Cerebellar nuclear complex (tissue), 1 donor: ENCODE data around the gene CCR4.
"Not testable (repeated sequence)": the region's sequence is repeated elsewhere in the genome, so short reads cannot be mapped to it uniquely, and the experiment has no call there.

Experiments used
- DNase-seq, 2 experiments: peaks; one replicate each; lab custom pipeline; 2025; lab: John Stamatoyannopoulos, UW

CCR4 gene

DNA sequence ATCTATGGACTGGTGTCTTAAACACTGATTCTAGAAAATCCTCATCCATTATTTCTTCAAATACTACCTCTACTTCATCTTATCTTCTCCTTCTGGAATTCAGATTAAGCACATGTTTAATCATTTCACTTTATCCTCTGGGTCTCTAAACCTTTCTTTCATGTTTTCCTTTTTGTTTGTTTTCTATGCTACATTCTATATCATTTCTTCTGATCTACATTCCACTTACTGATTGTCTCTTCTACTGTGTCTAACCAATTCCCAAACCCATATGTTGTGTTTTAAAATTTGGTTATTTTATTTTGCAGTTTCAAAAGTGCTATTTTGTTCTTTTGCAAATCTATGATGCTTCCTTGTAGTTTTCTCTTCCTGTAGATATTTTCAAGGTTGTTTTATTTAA lies 31.7 kb downstream of the CCR4 start:
- no peak for DNase-seq

DNA sequence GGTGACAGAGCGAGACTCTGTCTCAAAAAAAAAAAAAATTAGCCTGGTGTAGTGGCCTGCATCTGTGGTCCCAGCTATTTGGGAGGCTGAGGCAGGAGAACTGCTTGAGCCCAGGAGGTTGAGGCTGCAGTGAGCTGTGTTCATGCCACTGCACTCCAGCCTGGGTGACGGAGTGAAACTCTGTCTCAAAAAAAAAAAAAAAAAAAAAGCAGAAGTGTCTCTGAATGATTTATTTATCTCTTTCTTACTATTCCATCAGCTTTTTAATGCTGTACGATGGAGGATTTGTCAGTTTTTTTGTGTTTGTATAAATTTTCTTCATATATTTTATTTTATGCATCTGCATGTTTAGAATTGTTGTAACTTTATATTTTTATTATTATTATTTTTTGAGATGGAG lies 33.5 kb downstream of the CCR4 start:
- not testable (repeated sequence) for DNase-seq

DNA sequence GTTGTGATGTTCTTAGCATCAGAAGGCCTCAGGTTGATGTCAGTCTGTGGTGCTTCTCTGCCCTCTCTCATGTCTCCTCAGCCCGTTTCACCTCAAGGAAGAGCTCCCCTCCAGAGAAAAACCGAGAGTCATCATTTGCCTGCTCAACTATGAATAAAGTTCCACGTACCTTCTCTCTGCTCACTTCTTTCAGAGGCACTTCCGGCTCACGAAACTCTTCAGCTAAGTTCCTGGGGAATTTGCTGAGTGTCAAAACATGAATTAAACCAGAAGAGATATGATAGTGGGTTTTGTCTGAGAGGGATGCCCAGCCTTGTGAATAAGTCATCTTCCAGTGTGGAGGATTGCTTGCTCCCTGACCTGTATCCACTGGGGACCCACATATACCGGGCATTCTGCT lies 37.7 kb downstream of the CCR4 start:
- DNase-seq: no peak

DNA sequence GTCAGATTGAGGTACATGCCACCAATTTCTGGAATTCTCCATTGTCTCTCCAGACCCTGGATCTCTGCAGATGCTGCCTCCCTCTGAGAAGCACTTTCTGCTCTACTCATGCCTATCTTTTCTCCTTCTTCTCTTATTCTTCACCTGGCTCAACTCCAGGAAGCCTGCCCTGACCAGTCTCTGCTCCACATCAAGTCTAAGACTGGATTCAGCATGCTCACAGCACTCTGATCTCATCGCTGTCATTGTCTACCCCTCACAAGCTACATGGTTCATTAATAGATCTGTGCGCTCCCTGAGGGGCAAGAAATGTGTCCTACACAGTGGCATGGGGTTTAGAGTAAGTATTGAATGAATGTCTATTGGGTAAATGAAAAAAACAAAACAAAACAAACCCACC lies 38.7 kb downstream of the CCR4 start:
- no peak for DNase-seq

DNA sequence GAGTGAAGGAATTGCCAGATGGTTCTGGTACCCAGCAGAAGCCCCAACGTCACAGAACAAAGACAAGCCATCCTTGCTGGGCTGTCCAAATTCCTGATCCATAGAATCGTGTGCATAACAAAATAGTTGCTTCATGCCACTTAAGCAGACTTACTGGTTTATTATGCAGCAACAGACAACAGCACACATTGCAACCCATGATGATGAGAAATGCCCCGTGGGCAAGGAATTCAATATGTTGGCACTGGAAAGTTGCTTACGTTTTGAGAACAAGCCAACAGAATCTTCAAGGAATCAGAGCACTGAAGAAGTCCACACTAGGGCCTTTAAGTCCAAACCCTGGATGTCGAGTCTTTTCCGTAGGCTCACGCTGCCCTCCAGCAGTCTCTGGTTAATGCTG lies 40.3 kb downstream of the CCR4 start:
- no peak for DNase-seq

DNA sequence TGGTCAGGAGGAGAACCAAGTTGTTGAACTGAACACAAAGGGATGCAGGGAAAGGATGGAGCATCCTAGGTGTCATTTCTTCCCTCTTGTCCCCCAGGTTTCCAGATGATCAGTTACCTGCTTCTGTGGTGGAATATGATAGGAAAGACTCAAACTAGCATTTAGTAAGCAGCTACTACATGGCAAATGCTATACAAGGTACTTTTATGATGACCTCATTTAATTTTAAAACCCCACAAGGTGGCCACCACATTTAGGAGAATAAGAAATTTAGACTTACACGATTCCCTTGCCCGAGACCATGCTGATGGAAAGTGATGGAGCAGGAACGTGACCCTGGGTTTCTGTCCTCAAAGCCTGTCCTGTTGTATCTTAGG lies 40.9 kb downstream of the CCR4 start:
- no peak for DNase-seq

DNA sequence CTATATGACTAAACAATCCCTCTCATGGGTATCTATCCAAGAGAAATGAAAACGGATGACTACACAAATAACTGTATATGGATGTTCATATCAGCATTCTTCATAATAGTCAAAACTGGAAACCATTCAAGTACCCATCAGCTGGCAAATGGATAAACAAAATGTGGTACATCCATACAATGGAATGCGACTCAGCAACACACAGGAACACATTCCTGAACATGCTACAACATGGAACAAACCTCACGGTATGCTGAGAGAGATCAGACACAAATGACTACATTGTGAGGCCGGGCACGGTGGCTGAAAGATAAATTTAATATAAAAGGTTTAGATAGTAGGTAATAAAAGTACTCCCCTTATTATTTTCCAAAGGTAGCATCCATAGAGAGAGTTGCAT lies 42.6 kb downstream of the CCR4 start:
- no peak for DNase-seq

DNA sequence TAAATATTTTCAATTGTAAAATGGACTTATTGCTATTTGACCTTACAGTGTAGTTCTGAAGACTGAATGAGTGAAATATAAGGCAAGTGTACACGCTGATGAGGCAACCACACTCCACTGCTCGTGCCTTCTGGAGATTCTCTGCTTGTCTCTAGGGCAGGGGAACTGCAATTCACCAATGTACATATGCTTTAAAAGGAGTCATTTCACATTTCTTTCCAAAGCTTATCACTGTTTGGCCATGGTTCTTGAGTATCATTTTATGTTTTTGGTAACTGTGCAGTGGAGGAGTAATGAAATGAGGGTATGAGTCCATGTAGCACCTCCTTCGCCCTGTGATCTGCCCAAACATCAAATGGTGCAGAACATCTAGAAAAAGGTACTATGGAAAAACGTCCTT lies 43.7 kb downstream of the CCR4 start:
- no peak for DNase-seq

DNA sequence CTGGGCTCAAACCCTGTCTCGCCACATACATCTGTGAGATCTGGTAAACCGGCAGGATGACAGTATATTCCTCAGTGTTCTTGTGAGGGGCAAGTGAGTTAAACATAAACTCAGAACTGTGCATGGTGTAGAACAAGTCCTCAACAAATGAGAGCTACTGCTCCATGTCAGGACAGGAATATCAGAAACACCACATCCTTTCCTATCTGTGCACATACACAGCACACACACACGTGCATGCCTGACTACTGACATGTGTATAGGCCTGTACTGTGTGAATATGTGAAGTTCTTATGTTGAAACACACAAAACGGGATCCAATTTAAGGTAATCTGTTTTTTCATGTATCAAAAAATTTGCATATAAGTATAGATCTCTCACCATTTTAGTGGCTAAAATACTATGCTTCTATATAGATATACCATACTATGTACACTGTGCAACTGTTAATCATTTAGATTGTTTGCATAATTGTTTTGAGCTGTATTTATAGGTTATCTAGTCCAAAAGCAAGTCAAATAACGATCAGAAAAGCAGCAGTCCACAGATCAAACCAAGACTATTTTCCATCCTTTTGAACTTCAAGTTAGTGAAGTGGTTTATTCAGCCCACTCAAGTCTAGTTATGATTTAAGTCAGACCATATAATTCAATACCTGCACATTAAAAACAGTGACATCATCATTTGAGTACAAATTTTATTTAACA lies 44.8 kb downstream of the CCR4 start:
- no peak for DNase-seq

DNA sequence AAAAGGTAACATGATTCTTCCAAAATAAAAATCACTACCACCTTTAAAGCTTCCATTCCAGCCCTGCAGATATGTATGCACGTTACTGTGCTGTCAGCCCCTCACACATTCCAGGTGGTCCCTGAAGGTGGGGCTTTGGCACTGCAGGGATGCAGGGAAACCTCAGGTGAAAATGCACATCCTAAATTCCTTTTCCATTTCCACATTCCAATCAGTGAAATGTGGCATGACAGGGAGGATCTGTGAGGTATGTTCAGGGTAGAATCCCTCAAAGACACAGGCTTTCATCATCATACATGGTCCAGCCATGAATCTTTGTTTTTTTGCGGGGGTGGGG lies 45.3 kb downstream of the CCR4 start:
- no peak for DNase-seq

DNA sequence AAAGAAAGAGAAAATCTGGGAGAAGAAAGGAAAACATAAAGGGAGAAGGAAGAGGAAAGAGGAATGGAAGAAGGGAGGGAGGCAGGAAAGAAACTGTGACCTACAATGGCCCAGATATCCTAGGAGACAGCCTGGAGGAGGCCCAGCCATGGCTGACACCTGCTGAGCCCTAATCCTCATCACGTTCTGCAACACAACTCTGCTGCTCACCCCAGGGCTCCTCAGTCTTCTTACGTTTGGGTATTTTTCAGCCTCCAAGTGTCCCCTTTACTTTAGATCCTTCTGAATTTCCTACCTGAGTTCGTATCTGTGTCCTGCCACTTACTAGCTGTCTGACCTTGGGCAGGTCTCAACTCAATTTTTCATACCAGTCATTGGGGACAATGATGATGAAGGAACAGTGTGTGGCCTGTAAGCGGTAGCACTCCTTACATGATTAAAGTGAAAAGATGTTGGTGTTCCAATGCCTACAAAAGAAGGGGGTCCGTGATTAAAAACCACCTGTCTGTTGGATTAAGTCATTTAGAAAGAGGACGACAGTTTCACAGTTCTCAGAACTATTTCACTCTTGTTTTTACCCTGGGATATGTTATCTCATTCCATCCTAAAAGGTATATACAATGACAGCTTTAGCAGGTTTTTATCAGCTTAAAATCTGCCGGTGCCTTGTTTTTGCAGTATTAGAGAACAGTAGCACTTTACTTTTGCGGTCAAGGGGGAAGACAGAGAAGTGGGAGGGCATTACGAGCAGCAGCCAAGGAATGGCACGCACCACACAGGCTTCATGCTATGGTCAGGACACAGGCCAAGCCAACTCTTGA lies 47.4 kb downstream of the CCR4 start:
- DNase-seq: no peak

DNA sequence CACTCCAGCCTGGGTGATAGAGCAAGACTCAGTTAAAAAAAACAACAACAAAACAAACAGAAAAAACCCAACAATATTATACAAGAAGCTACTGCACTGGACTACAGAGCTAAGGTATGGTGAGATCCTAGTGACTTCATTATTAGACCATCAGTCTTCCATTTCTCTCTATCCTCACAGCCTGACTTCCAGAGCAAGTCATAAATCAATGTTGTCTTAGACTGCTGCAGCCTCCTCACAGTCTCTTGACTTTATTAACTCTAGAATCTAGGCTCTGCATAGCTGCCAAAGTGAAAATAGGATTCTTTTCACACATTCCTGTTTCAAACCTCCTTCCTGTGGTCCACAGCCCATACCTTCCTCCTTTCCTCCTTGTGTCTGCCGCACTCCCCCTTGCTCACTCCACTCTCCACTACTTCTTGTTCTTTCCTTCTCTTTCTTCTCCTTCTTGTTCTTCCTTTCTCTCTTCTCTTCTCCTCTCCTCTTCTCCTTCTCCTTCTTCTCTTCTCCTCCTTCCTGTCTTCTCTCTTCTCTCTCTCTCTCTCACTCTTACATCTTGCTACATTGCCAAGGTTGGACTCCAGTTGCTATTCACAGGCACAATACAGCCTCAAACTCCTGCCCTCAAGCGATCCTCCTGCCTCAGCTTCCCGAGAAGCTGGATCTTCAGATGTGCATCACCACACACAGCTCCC lies 49.4 kb downstream of the CCR4 start:
- DNase-seq: no peak

DNA sequence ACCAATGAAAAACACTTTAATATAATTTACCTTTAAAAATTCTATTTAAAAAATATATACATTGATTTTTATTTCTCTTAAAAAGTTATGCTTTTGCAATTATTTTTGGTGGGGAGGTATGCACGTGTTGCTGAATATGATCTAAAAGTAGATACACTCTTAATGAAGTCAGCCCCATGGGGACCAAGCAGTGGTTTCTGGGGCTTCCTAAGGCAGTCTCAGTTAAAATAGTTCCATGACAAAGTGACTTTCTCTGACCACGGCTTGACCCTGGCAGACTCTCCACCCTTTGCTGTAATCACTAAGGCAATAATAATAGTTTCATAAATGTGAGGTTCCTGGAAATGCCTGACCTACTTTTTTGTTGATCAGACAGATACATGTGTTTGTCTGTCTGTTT lies 50.4 kb downstream of the CCR4 start:
- no peak for DNase-seq

DNA sequence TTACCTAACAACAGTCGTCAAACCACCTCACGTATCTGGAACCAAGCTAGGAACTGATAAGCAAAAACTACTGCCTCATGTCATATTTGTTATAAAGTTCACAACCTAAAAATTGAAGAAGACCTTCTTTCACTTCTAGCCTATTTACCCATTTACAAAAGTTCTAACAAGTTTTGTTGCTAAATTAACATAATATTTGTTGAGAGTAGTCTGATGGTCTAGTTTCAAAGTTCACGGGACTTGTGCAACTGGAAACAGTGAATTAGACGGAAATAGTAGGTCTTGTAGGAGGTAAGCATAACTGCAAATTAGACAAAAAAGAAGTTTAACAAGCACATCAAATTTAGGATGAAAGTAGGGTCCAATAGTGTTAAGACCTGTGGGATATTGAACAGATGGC lies 51.9 kb downstream of the CCR4 start:
- no peak for DNase-seq

DNA sequence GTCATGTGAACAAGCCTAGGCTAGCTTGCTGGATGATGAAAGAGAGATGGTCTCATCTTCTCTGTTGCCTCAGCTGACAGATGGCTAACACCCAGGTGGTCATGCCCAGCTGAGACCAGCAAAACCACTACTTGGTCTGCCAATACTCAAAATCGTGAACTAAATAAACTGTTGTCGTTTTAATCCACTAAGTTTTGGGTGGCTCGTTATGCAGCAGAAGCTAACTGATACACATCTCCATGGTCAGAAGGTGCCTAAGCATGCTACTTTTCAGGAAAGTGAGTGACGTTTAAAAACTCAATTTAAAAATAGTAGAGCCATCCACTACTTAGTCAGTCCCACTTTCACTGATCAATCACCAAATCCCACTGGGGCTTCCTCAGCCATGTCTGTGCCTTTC lies 52.8 kb downstream of the CCR4 start:
- no peak for DNase-seq

DNA sequence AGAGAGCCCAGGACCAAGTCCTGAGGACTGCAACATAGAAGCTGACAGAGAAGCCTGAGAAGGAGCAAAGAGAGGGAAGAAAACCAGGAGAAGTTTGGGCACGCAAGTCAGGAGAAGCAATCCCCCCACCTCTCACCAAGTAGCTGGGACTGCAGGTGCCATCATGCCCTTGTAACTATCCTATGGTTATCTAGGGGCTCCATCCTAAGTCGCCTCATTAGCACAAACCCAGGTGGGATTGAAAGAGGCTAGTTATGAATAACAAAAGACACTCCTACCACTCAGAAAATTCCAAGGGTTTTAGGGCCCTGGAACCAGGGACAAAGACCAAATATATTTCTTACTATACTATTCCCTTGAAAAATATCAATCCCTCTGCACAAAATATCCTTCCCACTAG lies 53.5 kb downstream of the CCR4 start:
- no peak for DNase-seq
